Measurements from ENCODE around the gene WWOX.

The WWOX gene

DNA sequence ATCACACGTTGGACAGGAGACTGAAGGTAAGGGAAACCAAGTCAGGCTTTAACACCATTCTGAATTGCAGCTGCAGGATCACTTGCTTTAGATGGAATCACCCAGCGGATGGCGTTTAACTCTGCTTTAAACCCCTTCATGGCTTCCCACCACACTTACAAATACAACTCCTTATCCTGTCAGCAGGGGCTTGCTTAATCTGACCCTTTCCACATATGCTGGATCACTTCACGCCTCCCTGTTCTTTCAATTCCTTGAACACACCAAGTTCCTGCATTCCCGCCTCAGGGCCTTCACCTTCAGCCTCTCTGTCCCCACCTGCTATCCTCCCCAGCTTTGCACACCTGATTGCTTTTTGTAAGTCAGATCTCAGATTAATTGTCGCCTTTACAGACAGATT, 1058.9 kb downstream of the WWOX start:
- Histone ChIP-seq H3K36me3 (ENCODE audit: control insufficient read depth, insufficient read depth, low read length) (no peaks in the 10 kb centered on the region), H3K9ac (ENCODE audit: low read depth, low read length) (no peak overlapping the region), H3K27ac (ENCODE audit: low read depth, low read length) (no peak overlapping the region), H3K27me3 (ENCODE audit: control insufficient read depth, insufficient read depth, low read length) (no peaks in the 10 kb centered on the region), H3K4me3 (ENCODE audit: low read depth, low read length) (no peak overlapping the region), H3K4me1 (ENCODE audit: control insufficient read depth, insufficient read depth, low read length) (no peaks in the 10 kb centered on the region; the same call in 1 of the 2 replicates), H3K9me3 (ENCODE audit: control insufficient read depth, insufficient read depth, low read length) (no peaks in the 10 kb centered on the region)

GRCh38 chr16:79159261-79160049, 1060.0 kb downstream of the WWOX start:
- Histone ChIP-seq H3K9me3 (ENCODE audit: control insufficient read depth, insufficient read depth, low read length) (no peaks in the 10 kb centered on the region), H3K4me1 (ENCODE audit: control insufficient read depth, insufficient read depth, low read length) (no peaks in the 10 kb centered on the region; the same call in 1 of the 2 replicates), H3K27ac (ENCODE audit: low read depth, low read length) (no peak overlapping the region), H3K27me3 (ENCODE audit: control insufficient read depth, insufficient read depth, low read length) (no peaks in the 10 kb centered on the region), H3K9ac (ENCODE audit: low read depth, low read length) (no peak overlapping the region), H3K4me3 (ENCODE audit: low read depth, low read length) (no peak overlapping the region), H3K36me3 (ENCODE audit: control insufficient read depth, insufficient read depth, low read length) (no peaks in the 10 kb centered on the region)

DNA sequence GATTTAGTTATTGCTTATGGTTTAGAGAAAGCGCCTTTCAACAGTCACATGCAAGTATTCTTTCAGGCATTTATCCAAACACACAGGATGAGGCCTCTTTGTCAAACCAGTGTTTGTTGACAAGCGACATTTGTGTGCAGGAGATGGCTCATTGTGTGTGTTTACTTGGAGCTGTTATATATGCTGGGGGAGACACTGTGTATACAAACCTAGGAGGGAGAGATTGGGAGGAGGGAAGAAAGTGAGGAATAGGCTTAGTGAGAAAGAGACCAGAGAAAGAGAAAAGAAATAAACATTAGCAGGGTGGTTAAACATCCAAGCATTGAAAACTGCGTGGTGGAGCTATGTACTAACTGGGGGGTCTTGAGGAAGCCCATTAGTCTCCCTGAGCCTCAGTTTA, 1063.5 kb downstream of the WWOX start:
- H3K9ac ChIP-seq (ENCODE audit: low read depth, low read length) = no peak overlapping the region
- H3K4me3 ChIP-seq (ENCODE audit: low read depth, low read length) = no peak overlapping the region
- H3K4me1 ChIP-seq (ENCODE audit: control insufficient read depth, insufficient read depth, low read length) = no peaks in the 10 kb centered on the region; the same call in 1 of the 2 replicates
- H3K36me3 ChIP-seq (ENCODE audit: control insufficient read depth, insufficient read depth, low read length) = no peaks in the 10 kb centered on the region
- H3K9me3 ChIP-seq (ENCODE audit: control insufficient read depth, insufficient read depth, low read length) = peaks cover 5% of the 10 kb centered on the region
- no peak overlapping the region for H3K27ac ChIP-seq (ENCODE audit: low read depth, low read length)
- no peaks in the 10 kb centered on the region for H3K27me3 ChIP-seq (ENCODE audit: control insufficient read depth, insufficient read depth, low read length)

- H3K4me3 ChIP-seq (ENCODE audit: low read depth, low read length) = no peak overlapping the region
- peaks cover 3% of the 10 kb centered on the region for H3K4me1 ChIP-seq (ENCODE audit: control insufficient read depth, insufficient read depth, low read length)
- no peaks in the 10 kb centered on the region for H3K27me3 ChIP-seq (ENCODE audit: control insufficient read depth, insufficient read depth, low read length)
- H3K27ac ChIP-seq (ENCODE audit: low read depth, low read length) = no peak overlapping the region
- peaks cover 7% of the 10 kb centered on the region for H3K9me3 ChIP-seq (ENCODE audit: control insufficient read depth, insufficient read depth, low read length)
- no peak overlapping the region for H3K9ac ChIP-seq (ENCODE audit: low read depth, low read length)
- H3K36me3 ChIP-seq (ENCODE audit: control insufficient read depth, insufficient read depth, low read length) = no peaks in the 10 kb centered on the region
These were observed 1064.4 kb downstream of the WWOX start for GRCh38 chr16:79163691-79164387.

DNA sequence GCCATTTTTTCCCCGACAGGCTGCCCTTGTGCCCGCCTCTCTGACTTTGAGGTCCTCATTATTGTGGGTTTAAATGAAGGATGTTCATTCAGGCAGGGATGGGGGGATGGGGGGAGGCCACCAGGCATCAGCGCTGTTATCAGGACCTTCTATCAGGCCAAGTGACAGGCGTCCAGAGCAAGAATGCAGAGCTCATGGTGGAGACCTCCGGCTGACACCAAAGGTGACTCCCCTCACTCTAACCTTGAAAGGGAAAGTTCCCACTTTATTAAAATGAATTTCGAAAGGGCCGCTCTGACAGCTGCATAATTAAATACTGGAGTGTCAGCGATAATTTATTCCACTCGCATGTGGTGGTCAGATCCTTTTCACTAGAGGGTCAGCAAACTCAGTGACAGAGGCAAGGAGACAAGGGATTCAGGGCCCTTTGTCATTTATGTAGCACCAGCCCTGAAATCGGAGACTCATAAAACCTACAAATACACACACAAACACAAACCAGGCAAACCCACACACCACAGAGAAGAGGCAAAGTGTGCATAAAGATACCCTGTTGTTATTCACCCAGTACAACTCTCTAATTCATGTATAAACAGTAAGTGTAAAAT, 1065.0 kb downstream of the WWOX start:
- peaks cover 8% of the 10 kb centered on the region for H3K4me1 ChIP-seq (ENCODE audit: control insufficient read depth, insufficient read depth, low read length)
- H3K9ac ChIP-seq (ENCODE audit: low read depth, low read length) = no peak overlapping the region
- no peak overlapping the region for H3K4me3 ChIP-seq (ENCODE audit: low read depth, low read length)
- H3K27me3 ChIP-seq (ENCODE audit: control insufficient read depth, insufficient read depth, low read length) = no peaks in the 10 kb centered on the region
- H3K9me3 ChIP-seq (ENCODE audit: control insufficient read depth, insufficient read depth, low read length) = peaks cover 7% of the 10 kb centered on the region
- no peak overlapping the region for H3K27ac ChIP-seq (ENCODE audit: low read depth, low read length)
- no peaks in the 10 kb centered on the region for H3K36me3 ChIP-seq (ENCODE audit: control insufficient read depth, insufficient read depth, low read length)

DNA sequence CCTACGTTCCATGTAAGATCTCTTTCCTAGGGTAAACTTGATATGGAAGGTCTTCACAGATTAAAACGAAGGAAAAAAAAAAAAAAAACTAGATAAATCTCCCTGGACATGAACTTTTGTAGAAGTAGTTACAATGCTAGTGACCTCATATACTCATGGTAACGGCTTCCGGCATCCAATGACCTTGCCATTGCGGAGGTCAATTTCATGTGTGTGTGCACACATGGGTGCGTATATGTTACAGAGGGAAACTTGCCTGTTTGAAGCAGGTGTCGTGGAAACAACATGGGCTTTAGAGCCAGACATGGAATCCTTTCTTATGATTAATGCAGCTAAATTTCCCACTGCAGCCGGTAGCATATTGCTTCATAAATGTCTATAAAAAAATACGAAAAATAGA, 1065.6 kb downstream of the WWOX start:
- Histone ChIP-seq H3K27ac (ENCODE audit: low read depth, low read length) (no peak overlapping the region), H3K9ac (ENCODE audit: low read depth, low read length) (no peak overlapping the region), H3K4me3 (ENCODE audit: low read depth, low read length) (no peak overlapping the region), H3K4me1 (ENCODE audit: control insufficient read depth, insufficient read depth, low read length) (peaks cover 14% of the 10 kb centered on the region), H3K27me3 (ENCODE audit: control insufficient read depth, insufficient read depth, low read length) (no peaks in the 10 kb centered on the region), H3K36me3 (ENCODE audit: control insufficient read depth, insufficient read depth, low read length) (no peaks in the 10 kb centered on the region), H3K9me3 (ENCODE audit: control insufficient read depth, insufficient read depth, low read length) (peaks cover 7% of the 10 kb centered on the region)

DNA sequence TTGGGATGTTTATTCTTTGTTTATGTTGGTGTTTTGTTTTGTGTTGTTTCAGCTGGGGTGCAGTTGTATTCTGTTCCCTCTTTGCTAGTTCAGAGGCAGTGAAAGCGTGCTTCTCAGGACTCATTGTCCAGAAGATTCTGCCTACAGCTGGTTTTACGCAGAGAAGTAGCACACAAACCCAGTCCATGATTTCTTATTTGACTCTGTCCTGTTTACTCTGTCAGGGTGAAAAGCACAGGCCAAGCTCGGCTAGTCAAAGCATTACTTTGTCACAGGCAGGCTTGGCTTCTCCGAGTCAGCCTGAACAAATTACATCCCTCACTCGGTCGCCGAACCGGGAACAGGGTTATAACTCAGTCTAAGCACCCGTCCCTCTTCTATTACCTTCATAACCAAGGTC, 1066.1 kb downstream of the WWOX start:
- no peaks in the 10 kb centered on the region for H3K36me3 ChIP-seq (ENCODE audit: control insufficient read depth, insufficient read depth, low read length)
- no peaks in the 10 kb centered on the region for H3K27me3 ChIP-seq (ENCODE audit: control insufficient read depth, insufficient read depth, low read length)
- H3K4me1 ChIP-seq (ENCODE audit: control insufficient read depth, insufficient read depth, low read length) = peaks cover 15% of the 10 kb centered on the region
- H3K4me3 ChIP-seq (ENCODE audit: low read depth, low read length) = no peak overlapping the region
- H3K27ac ChIP-seq (ENCODE audit: low read depth, low read length) = no peak overlapping the region
- H3K9ac ChIP-seq (ENCODE audit: low read depth, low read length) = no peak overlapping the region
- peaks cover 7% of the 10 kb centered on the region for H3K9me3 ChIP-seq (ENCODE audit: control insufficient read depth, insufficient read depth, low read length)

GRCh38 chr16:79167893-79168292, 1068.4 kb downstream of the WWOX start:
- Histone ChIP-seq H3K27ac (ENCODE audit: low read depth, low read length) (no peak overlapping the region), H3K27me3 (ENCODE audit: control insufficient read depth, insufficient read depth, low read length) (no peaks in the 10 kb centered on the region), H3K36me3 (ENCODE audit: control insufficient read depth, insufficient read depth, low read length) (no peaks in the 10 kb centered on the region), H3K4me3 (ENCODE audit: low read depth, low read length) (no peak overlapping the region), H3K9ac (ENCODE audit: low read depth, low read length) (no peak overlapping the region), H3K4me1 (ENCODE audit: control insufficient read depth, insufficient read depth, low read length) (peaks cover 15% of the 10 kb centered on the region), H3K9me3 (ENCODE audit: control insufficient read depth, insufficient read depth, low read length) (peaks cover 7% of the 10 kb centered on the region)

DNA sequence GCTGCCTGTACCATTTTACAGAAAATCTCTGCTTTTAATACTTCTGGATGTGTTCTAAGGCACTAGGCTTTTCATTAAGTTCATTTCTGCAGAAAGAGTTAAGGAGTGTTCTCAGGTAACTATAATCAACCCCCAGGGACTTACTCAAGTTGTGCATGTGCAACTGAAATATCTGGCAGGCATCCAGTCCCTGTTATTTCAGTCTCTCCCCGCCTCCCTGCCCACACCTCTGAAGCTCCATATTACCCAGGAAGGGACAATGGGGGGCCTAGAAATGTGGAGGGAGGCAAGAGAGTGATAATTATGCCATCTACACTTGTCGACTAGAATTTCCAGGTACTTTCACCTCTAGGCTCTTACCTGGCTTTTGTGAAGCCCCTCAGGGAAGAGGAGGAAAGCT, 1068.9 kb downstream of the WWOX start:
- Histone ChIP-seq H3K27me3 (ENCODE audit: control insufficient read depth, insufficient read depth, low read length) (no peaks in the 10 kb centered on the region), H3K27ac (ENCODE audit: low read depth, low read length) (no peak overlapping the region), H3K4me1 (ENCODE audit: control insufficient read depth, insufficient read depth, low read length) (peaks cover 15% of the 10 kb centered on the region), H3K36me3 (ENCODE audit: control insufficient read depth, insufficient read depth, low read length) (no peaks in the 10 kb centered on the region), H3K4me3 (ENCODE audit: low read depth, low read length) (no peak overlapping the region), H3K9me3 (ENCODE audit: control insufficient read depth, insufficient read depth, low read length) (peaks cover 7% of the 10 kb centered on the region), H3K9ac (ENCODE audit: low read depth, low read length) (no peak overlapping the region)

- Histone ChIP-seq H3K27me3 (ENCODE audit: control insufficient read depth, insufficient read depth, low read length) (no peaks in the 10 kb centered on the region), H3K9me3 (ENCODE audit: control insufficient read depth, insufficient read depth, low read length) (peaks cover 7% of the 10 kb centered on the region), H3K4me1 (ENCODE audit: control insufficient read depth, insufficient read depth, low read length) (peaks cover 15% of the 10 kb centered on the region), H3K27ac (ENCODE audit: low read depth, low read length) (peak overlapping the region; percentile 90), H3K36me3 (ENCODE audit: control insufficient read depth, insufficient read depth, low read length) (no peaks in the 10 kb centered on the region), H3K9ac (ENCODE audit: low read depth, low read length) (no peak overlapping the region), H3K4me3 (ENCODE audit: low read depth, low read length) (no peak overlapping the region)
These were observed 1069.8 kb downstream of the WWOX start for GRCh38 chr16:79169239-79169638.
